GM18867 (cell line): ENCODE data around the gene ARNT2.

Experiments
- ATAC-seq: cut with Tn5 transposase; IDR thresholded peaks from one replicate; pipeline ENCODE4 v1.9.1; 2021; ENCODE audit warnings: mild to moderate bottlenecking, moderate library complexity; ENCODE audit not compliant: unreplicated experiment

Gene ARNT2

DNA sequence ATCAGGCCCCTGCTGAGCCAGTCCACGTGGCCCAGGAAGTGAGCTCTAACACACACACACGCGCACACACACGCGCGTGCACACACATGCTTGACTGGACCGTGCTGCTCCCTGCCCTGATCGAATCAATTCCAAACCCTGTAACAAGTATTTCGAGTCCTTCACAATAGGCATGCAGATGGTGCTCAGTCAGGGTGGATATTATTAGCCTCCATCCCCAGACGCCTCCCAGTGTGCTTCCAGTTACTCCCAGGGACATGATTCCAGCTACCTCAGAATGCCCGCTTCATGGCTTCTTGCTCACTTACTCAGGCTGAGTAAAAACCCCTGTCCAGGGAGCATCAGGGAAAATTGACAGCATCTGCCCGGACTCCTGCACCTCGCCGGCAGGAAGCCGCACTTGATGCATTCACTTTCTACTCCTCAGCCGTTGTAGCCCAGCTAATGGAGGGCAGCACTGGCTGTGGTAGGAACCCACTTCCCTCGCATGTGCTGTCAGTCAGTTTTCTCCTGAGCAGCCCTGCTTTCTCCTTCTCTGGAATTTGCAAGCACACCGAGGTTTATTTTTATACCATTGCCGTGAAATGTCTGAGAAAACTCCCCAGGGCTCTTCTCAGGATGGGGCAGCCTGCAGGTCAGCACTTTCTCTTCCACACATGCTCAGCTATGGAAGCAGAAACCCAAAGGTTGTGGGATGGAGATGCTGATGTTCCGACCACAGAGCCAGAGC, 164.9 kb downstream of the ARNT2 start:
- ATAC-seq, result no peak

DNA sequence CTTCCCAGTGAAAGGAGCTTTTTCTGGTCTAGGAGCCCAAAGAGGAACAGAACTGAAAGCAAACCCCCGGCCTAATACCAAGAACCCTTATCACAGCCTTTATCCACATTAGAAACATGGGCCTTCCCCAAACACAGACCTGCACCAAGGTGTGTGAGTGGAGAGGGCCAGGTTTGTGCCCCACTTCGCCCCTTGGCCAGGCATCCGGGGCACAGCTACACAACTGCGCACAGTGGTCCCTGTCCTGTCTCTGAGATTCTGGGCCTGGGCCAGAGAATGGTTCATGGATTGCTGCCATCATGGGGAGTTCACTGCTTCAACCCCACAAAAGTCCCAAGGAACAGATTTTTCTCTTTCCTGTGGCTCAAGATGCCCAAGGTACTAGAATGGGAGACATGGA, 165.5 kb downstream of the ARNT2 start:
- no peak for ATAC-seq

DNA sequence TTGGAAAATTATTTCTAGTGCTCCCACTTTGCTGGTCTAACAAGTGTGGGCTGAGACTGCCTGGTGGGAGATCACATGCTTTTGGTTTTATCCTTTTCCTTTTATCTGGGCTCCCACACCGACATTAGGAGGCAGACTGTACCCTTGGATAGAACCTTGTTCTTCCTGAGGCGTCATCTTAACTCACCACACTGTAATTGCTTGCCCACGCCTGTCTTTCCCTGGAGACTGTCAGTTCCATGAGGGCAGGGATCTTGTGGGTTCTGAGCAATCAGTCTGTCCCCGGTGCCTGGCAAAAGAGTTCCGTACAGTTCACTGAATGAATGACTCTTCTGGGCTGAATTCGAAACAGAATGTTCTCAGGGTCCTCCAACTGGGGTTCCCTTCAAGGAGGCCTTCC, 166.4 kb downstream of the ARNT2 start:
- no peak for ATAC-seq

DNA sequence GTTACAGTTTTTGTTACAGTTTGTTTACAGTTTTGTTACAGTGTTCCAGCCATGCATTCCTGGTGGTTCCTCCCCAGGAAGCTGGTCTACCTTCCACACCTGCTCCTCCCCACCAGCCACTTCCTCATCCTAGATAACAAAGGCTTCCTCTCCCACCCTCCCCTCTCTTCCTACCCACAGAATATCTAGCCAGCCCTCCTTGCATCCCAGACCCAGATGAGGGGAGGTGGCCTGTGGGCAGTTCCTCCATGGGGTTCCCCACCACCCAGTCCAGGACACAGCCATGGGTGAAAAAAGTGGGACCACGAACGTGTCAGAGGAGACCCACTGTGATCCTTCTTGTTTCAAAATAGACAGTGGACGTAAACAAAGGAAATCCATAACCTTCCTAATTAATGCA, 168.2 kb downstream of the ARNT2 start:
- ATAC-seq, result no peak

DNA sequence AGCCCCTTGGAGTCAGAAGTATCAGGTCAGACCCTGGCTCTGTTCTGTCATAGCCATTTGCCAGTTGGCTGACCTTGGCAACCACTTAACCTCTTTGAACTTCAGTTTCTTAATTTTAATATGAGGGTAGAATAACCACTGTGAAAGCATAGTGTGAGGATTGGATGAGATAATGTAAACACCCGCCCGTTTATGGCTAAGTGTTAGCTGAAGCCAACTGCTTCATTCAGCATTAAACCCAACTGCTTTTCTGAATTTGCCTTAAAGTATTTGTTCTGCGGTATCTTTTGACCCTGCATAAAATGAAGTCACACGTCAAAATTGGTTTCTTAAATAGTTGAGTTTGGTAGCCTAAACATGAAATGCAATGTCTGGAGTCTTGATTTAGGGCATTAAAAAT, 169.4 kb downstream of the ARNT2 start:
- ATAC-seq, result no peak

DNA sequence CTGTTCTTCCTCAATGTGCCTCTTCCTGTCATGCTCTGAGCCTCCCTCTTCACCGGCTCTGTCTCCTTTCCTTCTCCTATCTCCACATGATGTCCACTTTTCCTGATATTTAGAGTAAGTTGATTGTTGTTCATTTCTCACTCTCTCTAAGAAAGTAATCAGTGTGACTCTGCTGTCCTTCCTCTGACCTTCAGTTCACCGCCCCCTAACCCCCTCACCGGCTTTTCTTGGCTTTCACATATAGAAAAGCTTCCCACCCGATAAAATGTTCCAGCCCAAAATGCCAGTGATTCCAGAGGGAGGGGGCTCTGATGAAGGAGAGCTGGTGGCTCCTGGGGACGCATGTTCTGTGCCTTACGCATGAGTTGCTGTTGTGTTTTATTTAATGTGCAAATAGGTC, 170.4 kb downstream of the ARNT2 start:
- ATAC-seq, result no peak

DNA sequence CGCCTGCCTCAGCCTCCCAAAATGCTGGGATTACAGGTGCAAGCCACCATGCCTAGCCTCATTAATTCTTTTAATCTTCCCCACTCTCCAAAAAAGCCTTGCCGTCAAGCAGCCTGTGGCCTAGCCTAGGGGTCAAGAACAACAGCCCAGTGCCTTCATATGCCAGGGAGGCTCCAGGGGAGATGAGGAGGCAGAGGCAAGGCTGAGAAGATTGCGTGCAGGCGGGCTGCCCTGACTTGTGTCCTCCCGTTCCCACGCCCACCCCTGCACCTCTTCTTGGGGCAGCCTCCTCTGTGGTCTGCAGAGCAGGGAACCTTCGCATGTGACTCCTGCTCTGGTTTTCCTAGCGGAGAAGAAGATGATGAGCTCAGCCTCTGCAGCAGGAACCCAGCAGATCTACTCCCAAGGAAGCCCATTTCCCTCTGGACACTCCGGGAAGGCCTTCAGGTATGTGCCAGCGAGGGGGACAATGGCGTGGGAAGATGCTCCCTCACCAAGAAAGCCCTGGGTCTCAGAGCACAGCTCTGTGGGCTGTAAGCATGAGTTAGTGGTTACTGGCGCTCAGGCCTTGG, 172.4 kb downstream of the ARNT2 start:
- ATAC-seq, result no peak

DNA sequence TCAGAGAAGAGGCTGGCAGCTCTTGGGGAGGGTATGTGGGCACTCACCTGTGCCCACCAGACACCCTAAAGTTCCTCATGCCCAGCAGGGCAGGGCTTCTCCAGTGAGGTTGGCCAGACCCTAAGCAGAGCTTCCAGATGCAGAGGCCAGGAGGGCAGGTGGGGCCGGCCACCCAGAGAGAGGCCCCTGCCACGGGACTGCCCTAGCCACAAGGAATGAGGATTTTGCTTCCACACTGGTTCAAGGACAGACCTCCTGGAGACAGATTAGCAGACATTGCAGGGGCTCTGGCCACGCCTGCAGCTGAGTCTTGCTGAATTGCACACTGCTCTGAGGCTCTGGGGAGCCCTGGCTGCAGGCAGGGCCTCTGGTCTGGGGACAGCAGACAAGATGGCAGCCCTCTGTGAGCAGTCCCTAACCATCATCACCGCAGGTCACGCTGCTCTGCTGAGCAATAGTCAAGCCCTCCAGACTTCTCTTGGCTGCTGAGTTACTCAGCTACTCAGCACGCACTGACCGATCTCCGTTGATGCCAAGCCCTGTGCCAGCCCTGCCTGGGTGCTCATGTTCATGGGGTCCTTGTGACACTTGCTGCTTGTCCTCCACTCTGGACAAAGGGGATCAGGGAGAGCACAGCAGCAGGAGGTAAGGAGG, 173.5 kb downstream of the ARNT2 start:
- no peak for ATAC-seq

DNA sequence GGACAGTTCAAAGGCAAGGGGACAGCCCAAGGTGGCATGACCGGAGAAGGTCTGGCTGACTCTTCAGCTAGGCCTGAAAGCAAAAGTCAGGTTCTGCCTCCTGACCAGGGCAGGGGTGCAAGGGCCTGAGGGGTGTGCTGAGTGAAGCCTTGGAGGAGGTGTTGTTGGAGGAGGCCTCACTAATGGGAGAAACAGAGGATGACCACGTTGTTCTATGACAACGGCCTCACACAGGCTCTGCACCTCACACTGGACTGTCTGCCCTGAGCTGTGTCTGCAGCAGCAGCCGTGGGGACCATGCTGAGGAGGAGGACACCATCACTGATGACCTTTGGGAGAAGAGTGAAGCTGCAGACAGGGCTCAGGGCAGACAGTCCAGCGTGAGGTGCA, 174.0 kb downstream of the ARNT2 start:
- ATAC-seq, result no peak

DNA sequence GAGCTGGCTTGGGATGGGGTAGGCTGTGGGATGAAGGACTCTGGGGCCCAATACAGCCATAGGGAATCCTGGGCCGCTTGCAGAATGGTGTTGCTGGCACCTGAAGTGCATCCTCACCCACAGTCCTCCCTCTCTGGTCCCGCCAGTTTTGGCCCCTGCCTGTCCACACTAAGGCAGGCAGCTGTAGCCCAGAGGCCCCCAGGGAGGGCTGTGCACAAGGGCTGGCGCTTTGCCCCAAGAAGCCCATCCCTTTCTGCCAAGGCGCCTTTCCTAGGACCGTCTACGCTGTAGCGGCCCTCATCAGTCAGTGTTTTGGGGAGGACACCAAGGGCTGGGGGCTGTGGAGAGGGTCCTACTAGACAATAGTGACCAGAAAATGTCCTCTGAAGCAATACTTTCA, 174.7 kb downstream of the ARNT2 start:
- ATAC-seq, result no peak

DNA sequence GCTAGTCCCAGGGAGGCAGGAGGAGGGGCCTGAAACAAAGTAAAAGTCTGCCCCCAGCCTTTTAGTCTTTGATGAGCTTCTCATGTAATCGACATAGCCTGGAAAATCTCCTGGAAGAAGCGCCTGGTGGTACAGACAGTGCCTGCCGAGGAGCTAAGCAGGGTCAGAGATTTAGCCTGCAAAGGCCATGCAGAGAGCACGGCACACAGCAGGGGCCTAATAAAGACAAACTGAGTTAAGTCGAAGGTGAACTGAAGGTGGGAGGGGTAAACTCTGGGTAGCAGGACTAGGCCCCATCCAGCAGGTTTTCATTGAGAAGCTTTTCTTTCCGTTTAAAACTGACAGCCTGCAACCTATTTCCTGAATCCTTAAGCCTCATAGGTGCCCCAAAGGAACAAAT, 175.4 kb downstream of the ARNT2 start:
- no peak for ATAC-seq

DNA sequence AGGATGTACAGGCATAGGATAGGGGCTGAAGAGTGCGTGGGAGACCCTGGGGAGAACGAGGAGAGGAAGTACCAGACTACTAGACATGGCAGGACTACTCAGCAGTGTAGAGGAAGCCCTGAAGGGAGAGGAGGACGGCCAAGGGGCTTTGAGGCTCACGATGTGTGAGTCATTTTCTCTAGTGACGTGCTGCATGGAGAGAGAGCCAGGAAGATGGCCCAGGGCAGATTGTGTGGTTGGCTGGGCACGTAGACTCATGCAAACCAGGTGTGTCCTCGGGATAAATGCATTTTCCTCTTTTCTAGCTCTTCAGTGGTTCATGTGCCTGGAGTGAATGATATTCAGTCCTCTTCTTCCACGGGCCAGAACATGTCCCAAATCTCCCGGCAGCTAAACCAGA, 175.9 kb downstream of the ARNT2 start:
- no peak for ATAC-seq

DNA sequence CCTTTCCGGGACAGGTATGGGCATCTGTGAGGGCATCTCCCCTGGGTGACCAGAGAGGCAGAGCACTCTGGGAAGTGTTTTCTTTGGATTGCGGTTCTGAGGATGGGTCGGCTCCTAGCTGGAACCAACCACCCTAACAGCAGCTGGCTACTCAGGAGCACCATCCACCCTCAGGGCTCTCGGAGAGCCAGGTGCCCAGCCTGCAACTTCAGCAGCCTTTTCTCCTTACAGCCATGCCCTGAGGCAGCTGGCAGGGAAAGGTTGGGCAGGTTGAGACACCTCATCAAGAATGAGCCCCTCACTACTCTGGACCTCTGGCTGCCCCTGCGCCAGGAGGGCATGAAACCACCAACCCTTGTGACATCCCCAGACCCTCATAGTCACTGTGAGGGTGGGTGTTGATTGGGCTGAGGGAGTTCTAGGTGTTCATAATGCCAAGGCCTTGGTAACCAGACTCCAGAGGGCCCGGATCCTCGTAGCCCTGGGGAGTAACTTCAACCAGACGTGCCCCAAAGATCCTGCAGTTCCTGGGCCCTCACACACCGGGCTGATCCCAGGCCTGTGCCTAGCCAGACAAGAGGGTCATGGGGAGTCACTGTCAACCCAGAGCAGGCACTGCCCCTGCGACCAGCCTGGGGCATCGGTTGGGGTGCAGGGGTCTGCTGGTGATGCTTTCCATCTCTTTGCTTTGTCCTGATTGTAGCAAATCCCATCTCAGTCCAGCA, 176.5 kb downstream of the ARNT2 start:
- no peak for ATAC-seq

DNA sequence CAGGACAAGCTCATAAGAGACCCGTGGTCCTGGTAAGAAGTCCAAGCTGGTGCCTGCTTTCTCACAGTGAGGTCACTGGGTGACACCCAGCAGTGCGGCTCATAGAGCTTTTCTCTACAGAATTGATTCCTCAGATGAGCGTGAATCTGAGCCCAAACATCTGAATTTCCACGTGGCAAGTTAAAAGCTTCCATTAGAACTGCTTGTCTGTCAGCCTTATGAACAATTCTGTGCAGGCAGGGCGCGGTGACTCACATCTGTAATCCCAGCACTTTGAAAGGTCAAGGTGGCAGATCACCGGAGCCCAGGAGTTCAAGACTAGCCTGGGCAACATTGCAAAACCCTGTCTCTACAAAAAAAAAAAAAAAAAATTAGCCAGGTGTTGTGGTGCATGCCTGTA, 177.8 kb downstream of the ARNT2 start:
- ATAC-seq, result no peak

DNA sequence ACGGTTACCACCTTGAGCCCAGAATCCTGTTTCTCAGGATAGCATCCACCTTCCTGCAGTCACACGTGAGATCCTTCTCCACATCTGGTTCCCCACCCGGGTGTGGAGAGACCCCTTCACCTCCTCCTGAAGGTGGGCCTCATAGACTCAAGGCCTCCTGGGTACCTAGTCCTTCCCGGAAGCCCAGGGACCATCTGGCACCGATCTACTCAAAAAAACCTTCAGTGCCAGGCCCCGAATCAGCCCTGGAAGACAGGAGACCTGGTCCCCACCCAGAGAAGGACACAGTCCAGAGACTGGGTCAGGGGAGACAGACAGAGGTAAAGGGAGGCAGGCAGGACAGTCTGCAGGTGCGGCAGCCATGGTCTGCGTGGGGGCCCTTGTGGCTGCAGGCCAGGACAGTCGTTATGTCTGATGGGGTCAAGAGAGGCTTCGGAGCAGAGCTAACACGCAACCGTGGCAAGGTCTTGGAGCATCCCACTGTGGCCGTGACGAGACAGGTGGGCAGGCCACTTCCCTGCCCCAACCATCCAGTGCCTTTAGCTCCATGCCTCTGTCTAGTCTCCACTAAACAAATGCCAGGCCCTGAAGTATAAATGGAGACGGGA, 178.7 kb downstream of the ARNT2 start:
- no peak for ATAC-seq

DNA sequence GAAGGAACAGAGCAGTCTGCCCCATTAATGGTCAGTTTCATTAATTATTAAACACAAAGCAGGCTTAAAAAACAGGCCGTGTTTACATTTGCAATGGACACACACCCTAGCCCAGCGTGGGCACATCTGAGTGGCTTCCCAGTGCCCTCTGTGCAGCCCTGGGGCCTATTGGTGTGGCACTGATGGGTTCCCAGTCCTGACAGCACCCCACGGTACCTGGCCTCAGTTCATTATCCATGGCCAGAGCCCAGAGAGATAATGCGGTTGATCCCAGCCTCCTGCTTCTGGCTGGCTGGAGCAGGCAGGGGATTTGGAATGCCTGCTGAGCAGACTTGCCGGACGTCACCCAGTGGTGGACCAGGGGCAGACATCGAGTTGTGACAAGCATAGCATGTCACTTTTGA, 180.4 kb downstream of the ARNT2 start:
- ATAC-seq, result no peak

DNA sequence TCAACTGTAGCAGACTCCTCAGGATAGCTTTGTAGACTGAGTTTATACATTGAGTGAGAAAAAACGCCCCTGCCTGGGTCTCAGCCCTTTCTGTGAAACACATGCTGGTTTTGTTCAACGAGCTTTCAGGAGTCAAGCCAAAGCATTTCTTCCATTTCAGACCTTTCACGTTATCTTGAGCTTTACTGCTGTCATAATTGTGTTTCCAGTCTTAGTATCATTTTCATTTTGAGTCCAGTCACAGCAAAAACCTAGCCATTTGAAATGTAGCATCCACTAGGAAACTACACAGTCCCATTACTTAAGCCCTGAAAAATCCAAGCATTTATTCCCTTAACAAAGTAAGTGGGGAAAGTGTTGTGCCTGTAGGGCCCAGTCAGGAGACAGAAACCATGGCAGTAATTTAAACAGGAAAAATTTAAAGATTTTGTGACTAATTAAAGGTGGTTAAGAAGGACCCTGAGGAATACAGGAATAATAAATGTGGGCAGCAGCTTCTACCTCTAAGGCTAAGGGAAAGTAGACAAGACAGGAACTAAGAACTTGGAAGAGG, 180.9 kb downstream of the ARNT2 start:
- ATAC-seq, result no peak

DNA sequence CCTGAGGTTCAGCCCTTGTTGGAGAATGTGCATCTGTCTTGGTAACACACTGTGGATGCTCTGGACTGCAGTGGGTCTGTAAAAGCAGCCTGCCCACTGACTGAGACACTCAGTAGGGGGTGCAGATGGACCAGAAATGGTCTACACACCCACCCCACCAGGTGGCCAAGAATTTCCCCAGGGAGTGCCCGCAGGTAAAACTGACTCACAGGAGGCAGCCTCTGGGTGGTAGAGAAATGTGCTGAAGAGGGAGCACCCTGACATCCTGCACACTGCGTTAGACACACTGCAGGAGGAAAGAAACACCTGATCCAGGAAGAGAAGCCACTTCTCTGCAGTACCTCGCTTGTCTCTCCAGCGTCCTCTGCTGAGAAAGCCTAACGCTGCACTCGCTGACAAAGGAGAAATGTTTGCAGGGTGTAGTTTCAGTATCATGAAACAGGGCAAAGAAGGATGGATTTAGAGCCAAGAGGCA, 181.4 kb downstream of the ARNT2 start:
- no peak for ATAC-seq

DNA sequence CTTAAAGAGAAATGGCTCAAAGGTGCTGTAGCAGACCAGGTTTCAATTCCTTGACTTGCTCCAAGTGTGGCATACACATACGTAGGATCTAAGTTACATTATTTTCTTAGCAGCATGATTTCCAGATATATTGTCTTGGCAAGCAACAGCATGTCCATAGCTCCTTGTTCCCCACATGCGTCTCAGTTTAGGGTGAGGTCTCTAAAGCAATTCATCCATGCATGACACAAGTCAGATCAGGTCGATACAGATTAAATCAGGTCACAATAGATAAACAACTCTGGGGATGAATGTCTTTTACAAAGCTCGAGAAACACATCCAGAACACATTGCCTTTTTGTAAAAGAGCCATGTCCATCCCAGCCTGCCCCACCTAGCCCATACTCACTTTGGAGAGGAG, 182.0 kb downstream of the ARNT2 start:
- ATAC-seq, result no peak

DNA sequence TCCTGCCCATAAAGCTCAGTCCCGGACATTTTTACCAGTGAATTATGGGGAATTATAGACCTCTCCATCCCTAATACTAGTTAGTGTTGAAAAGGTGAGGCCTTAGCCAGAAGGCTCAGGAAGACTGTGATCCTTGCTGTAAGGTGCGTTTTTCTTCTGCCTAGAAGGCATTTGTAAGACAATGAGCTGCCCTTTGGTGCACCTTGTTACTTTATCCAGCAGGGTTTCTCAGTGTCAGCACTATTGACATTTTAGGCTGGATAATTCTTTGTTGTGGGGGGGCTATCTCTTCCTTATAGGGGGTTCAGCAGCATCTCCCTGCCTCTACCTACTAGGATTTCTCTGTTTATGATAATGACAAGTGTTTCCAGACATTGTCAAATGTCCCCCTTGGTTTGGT, 182.8 kb downstream of the ARNT2 start:
- ATAC-seq, result no peak

DNA sequence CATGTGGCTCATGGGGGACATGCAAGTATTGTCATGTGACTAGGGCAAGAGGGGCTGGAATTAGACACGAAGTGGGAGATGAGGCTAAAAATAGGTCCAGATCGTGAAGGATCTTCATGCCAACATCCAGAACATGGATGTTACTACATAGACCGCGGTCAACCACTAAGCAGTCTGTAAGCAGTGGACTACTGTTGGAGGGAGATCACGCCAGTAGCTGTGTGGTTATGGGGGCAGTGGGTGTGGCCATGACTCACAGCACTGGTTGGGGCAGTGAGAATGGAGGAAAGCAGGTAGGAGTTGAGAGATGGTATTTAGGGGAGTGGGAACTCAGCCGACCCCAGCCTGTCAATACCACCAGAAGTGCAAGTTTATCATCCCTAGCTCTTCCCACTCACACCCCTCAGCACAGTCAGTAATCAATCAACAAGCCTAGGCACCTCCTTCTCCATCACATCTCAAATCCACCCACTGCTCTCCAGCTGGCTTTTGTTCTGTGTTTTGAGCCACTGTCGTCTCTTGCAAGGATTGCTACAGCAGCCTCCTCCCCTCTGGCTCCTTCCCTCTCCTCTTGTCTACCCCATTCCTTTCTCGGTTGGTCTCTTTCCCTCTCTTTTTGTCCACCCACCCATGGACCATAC, 183.8 kb downstream of the ARNT2 start:
- ATAC-seq, result no peak
